ENCODE measurements around the gene CYBC1. TPM values are rescaled to one million over a fixed set of nuclear protein-coding genes. Genes with fewer than 3 reads are reported as not detected.
A peak's percentile ranks its signal among the peaks of the same experiment; 100 is the strongest.

Gene CYBC1
- 10 to 100 TPM; 29.3 to 66.9 (median 38.6) TPM for total RNA-seq
- polyA plus RNA-seq = 10 to 100 TPM; 46.4 to 54.9 TPM

DNA sequence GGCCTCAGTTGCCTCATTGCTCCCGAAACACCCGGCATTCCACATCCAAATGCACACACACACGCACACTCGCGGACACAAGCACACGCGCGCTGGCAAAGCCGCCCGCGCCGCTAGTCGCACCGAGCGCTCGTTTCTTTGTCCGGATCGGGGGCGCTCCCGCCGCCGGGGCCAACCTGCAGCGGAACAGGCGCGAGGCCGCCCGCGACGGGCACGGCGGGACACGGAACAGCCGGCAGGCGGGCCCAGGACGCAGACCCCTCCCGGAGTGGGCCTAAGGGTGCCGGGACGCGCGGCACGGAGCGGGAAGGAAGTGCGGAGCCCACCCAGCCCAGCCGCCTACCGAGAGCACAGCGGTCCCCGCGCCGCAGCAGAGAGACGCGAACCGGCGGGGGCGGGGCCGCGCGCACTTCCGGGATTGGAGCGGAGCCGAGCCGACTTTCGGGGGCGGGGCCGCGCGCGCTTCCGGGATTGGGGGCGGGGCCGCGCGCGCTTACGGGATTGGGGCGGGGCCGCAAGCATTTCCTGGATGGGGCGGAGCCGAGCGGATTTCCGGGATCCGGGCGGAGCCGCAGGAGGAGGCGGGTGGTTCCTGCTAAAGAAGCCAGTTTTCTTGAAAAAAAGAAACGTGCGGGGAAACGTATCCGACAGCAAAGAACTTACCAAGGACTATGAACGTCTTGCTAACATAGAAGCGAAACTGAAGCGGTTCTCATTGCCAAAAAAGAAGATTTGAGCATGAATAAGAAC, at the start of gene CYBC1:
Gene CYBC1 (minus strand): TSS at position 396 of the 750 bp plus-strand sequence. CDS start 1,498 bp downstream, outside the sequence.
- TF ChIP-seq, protein P1, sequence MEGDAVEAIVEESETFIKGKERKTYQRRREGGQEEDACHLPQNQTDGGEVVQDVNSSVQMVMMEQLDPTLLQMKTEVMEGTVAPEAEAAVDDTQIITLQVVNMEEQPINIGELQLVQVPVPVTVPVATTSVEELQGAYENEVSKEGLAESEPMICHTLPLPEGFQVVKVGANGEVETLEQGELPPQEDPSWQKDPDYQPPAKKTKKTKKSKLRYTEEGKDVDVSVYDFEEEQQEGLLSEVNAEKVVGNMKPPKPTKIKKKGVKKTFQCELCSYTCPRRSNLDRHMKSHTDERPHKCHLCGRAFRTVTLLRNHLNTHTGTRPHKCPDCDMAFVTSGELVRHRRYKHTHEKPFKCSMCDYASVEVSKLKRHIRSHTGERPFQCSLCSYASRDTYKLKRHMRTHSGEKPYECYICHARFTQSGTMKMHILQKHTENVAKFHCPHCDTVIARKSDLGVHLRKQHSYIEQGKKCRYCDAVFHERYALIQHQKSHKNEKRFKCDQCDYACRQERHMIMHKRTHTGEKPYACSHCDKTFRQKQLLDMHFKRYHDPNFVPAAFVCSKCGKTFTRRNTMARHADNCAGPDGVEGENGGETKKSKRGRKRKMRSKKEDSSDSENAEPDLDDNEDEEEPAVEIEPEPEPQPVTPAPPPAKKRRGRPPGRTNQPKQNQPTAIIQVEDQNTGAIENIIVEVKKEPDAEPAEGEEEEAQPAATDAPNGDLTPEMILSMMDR (IDR thresholded peaks at IDR 0.05) = no peak
- peak within 1 kb of the TSS; percentile 72 to 99 (median 90) for H3K4me3 ChIP-seq
- H3K27me3 ChIP-seq = no peaks in the 10 kb centered on the region
- WGBS, 2 donors = 0% methylated on average over 78 to 91 of the region's 91 CpGs
- intact Hi-C loops (cut with DNase I) = no loop called here
- peak; percentile 89 to 99 (median 94) for DNase-seq
- peak within 1 kb of the TSS; percentile 68 to 91 (median 85) for H3K27ac ChIP-seq
- no peaks in the 10 kb centered on the region for H3K36me3 ChIP-seq
- no peaks in the 10 kb centered on the region for H3K9me3 ChIP-seq
- peaks cover 7 to 28% (median 17%) of the 10 kb centered on the region in 3 donors for H3K4me1 ChIP-seq
- FAIRE-seq = no peak
- peak; percentile 96 to 97 (median 96) for ATAC-seq

DNA sequence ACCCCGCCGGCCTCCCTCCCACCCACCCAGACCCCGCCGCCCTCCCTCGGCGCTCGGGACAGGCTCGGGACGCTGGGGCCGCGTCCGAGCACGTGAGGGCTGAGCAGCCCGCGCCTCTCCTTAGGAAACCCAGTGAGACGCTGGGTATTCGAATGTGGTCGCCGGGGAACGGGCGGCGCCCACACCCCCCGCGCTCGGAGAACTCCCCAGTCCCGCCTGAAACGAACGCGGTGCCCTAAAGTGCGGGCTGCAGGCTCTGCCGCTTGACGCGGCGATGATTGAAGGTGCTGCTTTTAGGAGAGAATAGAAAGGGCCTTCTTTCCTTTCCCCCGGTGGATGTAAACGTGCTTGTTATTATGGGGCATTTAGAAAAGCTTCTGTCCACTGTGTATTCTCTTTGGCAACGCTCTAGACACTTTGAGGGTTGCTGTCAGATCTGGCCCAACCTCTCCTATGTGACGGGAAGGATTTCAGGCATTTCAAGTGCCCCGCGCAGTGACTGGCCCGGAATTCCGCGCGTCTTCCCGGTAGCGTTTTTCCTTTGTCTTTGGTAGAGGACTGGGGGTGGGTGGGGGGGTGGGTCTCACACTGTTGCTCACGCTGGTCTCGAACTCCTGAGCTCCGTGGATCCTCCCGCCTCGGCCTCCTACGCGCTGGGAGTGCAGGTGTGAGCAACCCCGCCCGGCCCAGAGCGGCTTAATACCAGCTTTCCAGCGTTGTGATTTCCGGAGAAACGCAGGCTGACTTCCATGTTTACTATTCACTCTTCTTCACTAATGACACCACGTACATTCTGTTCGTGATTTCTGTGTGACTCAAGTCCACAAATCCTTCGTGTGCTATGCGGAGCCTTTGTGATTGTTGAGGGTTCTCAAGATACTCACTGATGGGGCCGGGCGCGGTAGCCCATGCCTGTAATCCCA, 47.2 kb upstream of the CYBC1 start:
- no peaks in the 10 kb centered on the region for H3K36me3 ChIP-seq
- FAIRE-seq (no peak), ATAC-seq (peak; percentile 35 to 44 (median 39)), DNase-seq (peak; percentile 29 to 76 (median 41))
- TF ChIP-seq, protein P1 (IDR thresholded peaks at IDR 0.05) = no peak
- H3K4me3 ChIP-seq = peak overlapping the region; percentile 47 to 61 (median 53)
- intact Hi-C loops (cut with DNase I) = loop anchor here in 1 of 3 donors (10.0 kb wide), 1 partner anchor 143 kb away; the partner anchor contains the start of gene TEX19
- H3K27ac ChIP-seq = peak overlapping the region; percentile 69 to 79 (median 76)
- H3K27me3 ChIP-seq = no peaks in the 10 kb centered on the region
- peaks cover 0 to 3% (median 0%) of the 10 kb centered on the region in 3 donors for H3K4me1 ChIP-seq
- 10 to 16% methylated on average over 54 to 66 of the region's 66 CpGs for WGBS, 2 donors
- H3K9me3 ChIP-seq = no peaks in the 10 kb centered on the region

DNA sequence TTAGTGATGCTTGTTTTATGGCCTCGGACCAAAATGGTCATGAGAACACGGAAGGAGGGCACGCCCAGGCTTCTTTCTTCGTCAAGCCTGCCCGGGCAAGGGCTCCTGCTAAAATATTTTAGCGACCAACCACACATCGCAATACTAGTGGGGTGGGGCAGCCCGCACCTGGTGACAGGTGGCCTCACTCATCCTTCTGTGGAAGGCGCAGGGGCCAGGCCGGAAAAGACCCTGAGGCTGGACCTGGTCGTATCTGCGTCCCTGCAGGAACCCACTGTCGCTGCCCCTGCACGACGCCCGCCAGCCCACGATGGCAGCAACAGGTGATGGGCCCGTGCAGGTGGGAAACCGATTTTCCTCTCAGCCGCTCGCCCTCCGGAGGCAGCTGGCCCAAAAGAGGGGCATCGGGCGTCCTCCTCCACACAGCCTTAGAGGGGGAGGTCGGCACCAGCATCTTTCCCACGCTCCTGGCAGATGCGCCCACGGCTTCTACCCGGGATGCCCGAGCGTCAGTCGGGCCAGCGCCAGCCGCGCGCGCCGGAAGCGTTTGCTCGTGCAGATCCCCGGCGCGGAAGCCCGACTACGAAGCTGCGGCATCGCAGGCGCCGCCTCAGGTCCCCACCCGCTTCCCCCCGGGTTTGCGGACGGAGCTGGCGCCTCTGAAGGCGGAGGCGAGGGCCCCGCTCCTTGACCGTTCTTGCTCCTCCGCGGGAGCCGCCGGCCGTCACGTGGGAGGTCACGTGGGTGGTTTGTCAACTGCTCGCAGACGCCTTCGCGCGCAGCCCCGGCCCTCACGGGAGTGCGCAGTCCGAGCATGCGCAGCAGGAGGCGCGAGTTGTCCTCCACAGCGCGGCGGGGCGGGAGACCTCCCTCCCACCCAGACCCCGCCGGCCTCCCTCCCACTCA, 46.2 kb upstream of the CYBC1 start:
- Histone ChIP-seq H3K4me1 (peaks cover 0 to 3% (median 0%) of the 10 kb centered on the region in 3 donors), H3K4me3 (peak overlapping the region; percentile 47 to 61 (median 53)), H3K27ac (peak overlapping the region; percentile 69 to 79 (median 76)), H3K9me3 (no peaks in the 10 kb centered on the region), H3K27me3 (no peaks in the 10 kb centered on the region), H3K36me3 (no peaks in the 10 kb centered on the region)
- 15 to 16% methylated on average over 58 to 83 of the region's 83 CpGs for WGBS, 2 donors
- ATAC-seq = peak; percentile 79 to 86 (median 84)
- no peak for FAIRE-seq
- DNase-seq = peak; percentile 93 to 99 (median 97)
- TF ChIP-seq, protein P1 (IDR thresholded peaks at IDR 0.05) = no peak
- intact Hi-C loops (cut with DNase I) = loop anchor here in 1 of 3 donors (10.0 kb wide), 1 partner anchor 142 kb away; the partner anchor contains the start of gene TEX19

DNA sequence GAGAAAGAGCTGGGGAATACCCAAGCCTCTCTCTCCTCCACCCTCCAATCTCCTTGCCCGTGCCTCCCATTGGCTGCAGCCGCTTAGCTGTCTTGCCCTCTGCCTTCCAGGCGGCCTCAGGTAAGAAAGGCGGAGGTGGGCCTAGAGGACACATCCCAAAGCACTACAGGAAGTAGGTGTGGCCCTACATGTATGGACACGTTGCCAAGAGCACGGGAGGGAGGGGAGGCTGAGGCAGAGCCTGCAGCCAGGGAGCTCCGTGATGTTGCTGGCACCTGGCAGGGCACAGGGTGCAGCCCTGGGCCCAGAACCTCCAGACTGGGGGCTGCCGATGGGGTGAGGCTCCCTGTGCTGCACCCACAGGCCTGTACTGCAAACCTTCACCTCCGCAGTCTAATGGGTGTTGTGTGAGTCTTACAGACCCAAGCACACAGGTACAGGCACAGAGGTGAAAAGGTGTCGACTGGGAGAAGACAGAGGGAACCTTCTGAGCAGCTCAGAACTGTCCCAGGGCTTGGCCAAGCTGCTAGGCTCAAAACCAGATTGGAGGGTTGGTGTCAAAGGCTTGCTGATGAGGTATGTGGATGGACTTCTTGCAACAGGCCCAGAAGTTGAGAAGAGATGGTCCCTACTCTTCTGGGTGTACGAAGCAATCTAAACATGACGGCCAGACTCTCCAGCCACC, 45.4 kb upstream of the CYBC1 start:
- 81 to 84% methylated on average over 11 to 12 of the region's 12 CpGs for WGBS, 2 donors
- no peak overlapping the region for H3K4me3 ChIP-seq
- peak overlapping the region in 1 of 4 donors; percentile 76 for H3K27ac ChIP-seq
- ATAC-seq (no peak), FAIRE-seq (no peak), DNase-seq (peak in 3 of 6 donors; percentile 26 to 59 (median 46))
- H3K4me1 ChIP-seq = peaks cover 0 to 3% (median 0%) of the 10 kb centered on the region in 3 donors
- no peaks in the 10 kb centered on the region for H3K9me3 ChIP-seq
- TF ChIP-seq, protein P1 (IDR thresholded peaks at IDR 0.05) = no peak
- H3K36me3 ChIP-seq = no peaks in the 10 kb centered on the region
- H3K27me3 ChIP-seq = no peaks in the 10 kb centered on the region
- intact Hi-C loops (cut with DNase I) = loop anchor here in 1 of 3 donors (10.0 kb wide), 1 partner anchor 141 kb away; the partner anchor contains the start of gene TEX19
